IMR-90 (cell line): ENCODE data around the gene NPAS1. TPM values are rescaled to one million over a fixed set of nuclear protein-coding genes. Genes with fewer than 3 reads are reported as not detected.

Source experiments
- ATAC-seq: fragments of 200-7000 bp; cut with Tn5 transposase; 2 replicates; pipeline ENCODE4 v1.9.1; 2020; ENCODE audit warnings: low read depth, mild to moderate bottlenecking, moderate library complexity
- BruUV-seq: library from RNA; stranded (reverse); fragments of 400-500 nt; replicated peaks from 2 replicates; lab custom pipeline; 2021; lab: Mats Ljungman, UMichigan
- CTCF ChIA-PET: fragments of 300-600 bp; formaldehyde crosslinking; extraction: SDS; loops from one replicate; lab custom pipeline; 2021; ENCODE audit warnings: antibody characterized with exemption; lab: Yijun Ruan, JAX
- POLR2A ChIA-PET: fragments of 300-600 bp; sonication (Branson Sonifier 250); formaldehyde crosslinking; loops from one replicate; lab custom pipeline; 2022; ENCODE audit warnings: antibody characterized with exemption; ENCODE audit not compliant: unreplicated experiment; lab: Charles Lee
- DNase-seq: peaks from one replicate; pipeline ENCODE4 v3.0.0; 2013
- H2AFZ ChIP-seq: replicated peaks from 2 replicates; pipeline ENCODE3; 2013; ENCODE audit warnings: low read length, mild to moderate bottlenecking; ENCODE audit not compliant: poor library complexity
- H2AK5ac ChIP-seq: 2 replicates; pipeline ENCODE4 v1.6.1; 2013; ENCODE audit warnings: low read depth, low read length, inconsistent platforms
- H2AK9ac ChIP-seq: replicated peaks from 2 replicates; pipeline ENCODE3; 2013; ENCODE audit warnings: mild to moderate bottlenecking, low read depth, low read length, moderate library complexity; ENCODE audit not compliant: poor library complexity
- H2BK120ac ChIP-seq: 2 replicates; pipeline ENCODE4 v1.6.1; 2013; ENCODE audit warnings: low read depth, low read length, inconsistent platforms
- H2BK15ac ChIP-seq: 3 replicates; pipeline ENCODE4 v1.6.1; 2013; ENCODE audit warnings: low read depth, low read length, inconsistent platforms
- H2BK20ac ChIP-seq: 2 replicates; pipeline ENCODE4 v1.6.1; 2013; ENCODE audit warnings: low read depth, mild to moderate bottlenecking, inconsistent platforms, low read length, moderate library complexity
- H2BK5ac ChIP-seq: 2 replicates; pipeline ENCODE4 v1.6.1; 2013; ENCODE audit warnings: mild to moderate bottlenecking, low read depth, low read length, inconsistent platforms; ENCODE audit not compliant: poor library complexity, severe bottlenecking
- H3K14ac ChIP-seq: replicated peaks from 2 replicates; pipeline ENCODE4 v1.6.1; 2013; ENCODE audit warnings: low read depth, low read length, inconsistent platforms
- H3K18ac ChIP-seq: 2 replicates; pipeline ENCODE4 v1.6.1; 2013; ENCODE audit warnings: low read depth, low read length, control low read depth
- H3K23ac ChIP-seq: 2 replicates; pipeline ENCODE4 v1.6.1; 2013; ENCODE audit warnings: low read depth, low read length, inconsistent platforms
- H3K27ac ChIP-seq: 2 replicates; pipeline ENCODE4 v1.5.1; 2013; ENCODE audit warnings: mild to moderate bottlenecking, control low read depth, low read length; ENCODE audit not compliant: insufficient read depth
- H3K27me3 ChIP-seq: 2 replicates; pipeline ENCODE4 v1.6.1; 2013; ENCODE audit warnings: low read length; ENCODE audit not compliant: control insufficient read depth, insufficient read depth
- H3K36me3 ChIP-seq: 2 replicates; pipeline ENCODE4 v1.6.1; 2013; ENCODE audit warnings: low read length, mixed read lengths; ENCODE audit not compliant: control insufficient read depth, insufficient read depth
- H3K4ac ChIP-seq: 2 replicates; pipeline ENCODE4 v1.6.1; 2013; ENCODE audit warnings: low read depth, low read length, inconsistent platforms
- H3K4me1 ChIP-seq: 2 replicates; pipeline ENCODE4 v1.6.1; 2013; ENCODE audit warnings: low read length, mixed read lengths; ENCODE audit not compliant: control insufficient read depth, insufficient read depth
- H3K4me2 ChIP-seq: 2 replicates; pipeline ENCODE4 v1.6.1; 2013; ENCODE audit warnings: low read depth, mild to moderate bottlenecking, control low read depth, low read length, moderate library complexity
- H3K4me3 ChIP-seq: 2 replicates; pipeline ENCODE4 v1.5.1; 2013; ENCODE audit warnings: low read depth, mild to moderate bottlenecking, control low read depth, low read length, moderate library complexity; ENCODE audit not compliant: insufficient read depth
- H3K56ac ChIP-seq: 2 replicates; pipeline ENCODE4 v1.6.1; 2013; ENCODE audit warnings: low read length, inconsistent platforms; ENCODE audit not compliant: insufficient read depth; ENCODE audit errors: extremely low read depth
- H3K79me1 ChIP-seq, 2 experiments: 2 replicates each; pipeline ENCODE4 v1.6.1; 2013; ENCODE audit warnings: low read length in 2 of 2, inconsistent platforms in 1 of 2, low read depth in 1 of 2
- H3K9ac ChIP-seq: 2 replicates; pipeline ENCODE4 v1.6.1; 2013; ENCODE audit warnings: low read depth, low read length, control low read depth
- H3K9me1 ChIP-seq: 2 replicates; pipeline ENCODE4 v1.6.1; 2013; ENCODE audit warnings: low read length, inconsistent platforms; ENCODE audit not compliant: insufficient read depth
- H3K9me3 ChIP-seq: 2 replicates; pipeline ENCODE4 v1.6.1; 2013; ENCODE audit warnings: low read length; ENCODE audit not compliant: control insufficient read depth, insufficient read depth
- H4K20me1 ChIP-seq: 2 replicates; pipeline ENCODE4 v1.6.1; 2013; ENCODE audit warnings: low read length, inconsistent platforms; ENCODE audit not compliant: insufficient read depth
- H4K5ac ChIP-seq: 2 replicates; pipeline ENCODE4 v1.6.1; 2013; ENCODE audit warnings: mild to moderate bottlenecking, low read depth, low read length, control low read depth
- H4K8ac ChIP-seq, 2 experiments: 2 replicates each; pipeline ENCODE4 v1.6.1; 2013; ENCODE audit warnings: low read depth in 2 of 2, low read length in 2 of 2, control low read depth in 1 of 2, inconsistent platforms in 1 of 2
- H4K91ac ChIP-seq: 2 replicates; pipeline ENCODE4 v1.6.1; 2013; ENCODE audit warnings: low read depth, low read length, inconsistent platforms; ENCODE audit not compliant: insufficient read depth
- BHLHE40 ChIP-seq: fragments of 150-350 bp; IDR thresholded peaks from 2 replicates; pipeline ENCODE4 v1.6.1; 2016; ENCODE audit warnings: mild to moderate bottlenecking, low read depth, low read length
- CEBPB ChIP-seq: IDR thresholded peaks from 2 replicates; pipeline ENCODE4 v1.6.1; 2012; ENCODE audit warnings: low read depth, low read length, improper control_type of control experiment
- CHD1 ChIP-seq: IDR thresholded peaks from 2 replicates; pipeline ENCODE4 v1.6.1; 2012; ENCODE audit warnings: low read depth, low read length, improper control_type of control experiment
- FOS ChIP-seq: fragments of 150-350 bp; IDR thresholded peaks from 2 replicates; pipeline ENCODE4 v1.6.1; 2016; ENCODE audit warnings: low read depth, low read length
- MAFK ChIP-seq: IDR thresholded peaks from 2 replicates; pipeline ENCODE4 v1.6.1; 2012; ENCODE audit warnings: low read depth, low read length, improper control_type of control experiment
- MAZ ChIP-seq: IDR thresholded peaks from 2 replicates; pipeline ENCODE4 v1.6.1; 2012; ENCODE audit warnings: low read depth, mild to moderate bottlenecking, low read length, improper control_type of control experiment, moderate library complexity, borderline replicate concordance
- MXI1 ChIP-seq: IDR thresholded peaks from 2 replicates; pipeline ENCODE4 v1.6.1; 2012; ENCODE audit warnings: low read depth, mild to moderate bottlenecking, low read length, moderate library complexity, borderline replicate concordance
- NFE2L2 ChIP-seq: fragments of 150-350 bp; IDR thresholded peaks from 2 replicates; pipeline ENCODE4 v1.6.1; 2016; ENCODE audit warnings: low read depth, mild to moderate bottlenecking, low read length
- POLR2A ChIP-seq: IDR thresholded peaks from 2 replicates; pipeline ENCODE4 v1.6.1; 2012; ENCODE audit warnings: mild to moderate bottlenecking, low read depth, low read length
- RAD21 ChIP-seq: IDR thresholded peaks from 2 replicates; pipeline ENCODE4 v1.6.1; 2012; ENCODE audit warnings: low read length, improper control_type of control experiment
- RCOR1 ChIP-seq: IDR thresholded peaks from 2 replicates; pipeline ENCODE4 v1.6.1; 2012; ENCODE audit warnings: mild to moderate bottlenecking, low read length, improper control_type of control experiment; ENCODE audit not compliant: insufficient replicate concordance
- RFX5 ChIP-seq: IDR thresholded peaks from 2 replicates; pipeline ENCODE4 v1.8.0; 2012; ENCODE audit warnings: low read depth, mild to moderate bottlenecking, low read length, moderate library complexity
- SMC3 ChIP-seq: fragments of 150-350 bp; IDR thresholded peaks from 2 replicates; pipeline ENCODE4 v1.6.1; 2016; ENCODE audit warnings: low read depth, mild to moderate bottlenecking, antibody characterized with exemption, low read length, moderate library complexity
- WGBS, 2 experiments: methylation state at CpG; one replicate each; pipeline versions ENCODE4 v1.1.5 to v1.1.7; 2013; ENCODE audit warnings: missing lambda C conversion rate in 2 of 2; ENCODE audit not compliant: insufficient read length in 1 of 2; ENCODE audit errors: extremely low coverage in 2 of 2; 5-methylcytosine and 5-hydroxymethylcytosine counted together
- dilution Hi-C: fragments of 300-500 bp; cut with HindIII; formaldehyde crosslinking; loops from one replicate; pipeline ENCODE4 v1.14.3; 2018; ENCODE audit warnings: low sequenced_read_pairs; ENCODE audit not compliant: unreplicated experiment
- in situ Hi-C: fragments of 300-500 bp; cut with MboI; formaldehyde crosslinking; loops from 3 replicates; pipeline ENCODE4 v1.14.3; 2019; ENCODE audit warnings: low sequenced_read_pairs, inconsistent platforms, mixed read lengths
- intact Hi-C: fragments of 100-400 bp; cut with micrococcal nuclease; formaldehyde crosslinking; loops from 2 replicates; pipeline ENCODE4 v1.10.0; 2022
- polyA plus RNA-seq, 3 experiments: library from polyadenylated mRNA; depleted of rRNA; stranded (reverse); fragments of >200 nt; gene quantifications; 2 replicates each; pipeline ENCODE4 v1.2.3, GENCODE V29; 2012; ENCODE audit warnings: low replicate concordance in 1 of 3
- total RNA-seq: library from RNA; depleted of rRNA; stranded (reverse); fragments of >200 nt; gene quantifications from 2 replicates; pipeline ENCODE4 v1.2.3, GENCODE V29; 2012
- TF ChIP-seq, protein P1 (sequence below): conservative IDR thresholded peaks from 2 replicates; pipeline ENCODE4 v1.5.1; 2012; ENCODE audit warnings: mild to moderate bottlenecking, low read depth, low read length, improper control_type of control experiment
- TF ChIP-seq, protein P2 (sequence below): fragments of 150-350 bp; IDR thresholded peaks from 2 replicates; pipeline ENCODE4 v1.6.1; 2016; ENCODE audit warnings: low read depth, mild to moderate bottlenecking, low read length, moderate library complexity, borderline replicate concordance
- TF ChIP-seq, protein P3 (sequence below): fragments of 150-350 bp; IDR thresholded peaks from 2 replicates; pipeline ENCODE4 v1.6.1; 2017; ENCODE audit warnings: mild to moderate bottlenecking, antibody characterized with exemption, low read length, low read depth

The NPAS1 gene
- total and polyA plus RNA-seq, 2 of the 4 experiments (the other 2 are of a cell fraction), result 0.36 to 5.7 TPM

DNA sequence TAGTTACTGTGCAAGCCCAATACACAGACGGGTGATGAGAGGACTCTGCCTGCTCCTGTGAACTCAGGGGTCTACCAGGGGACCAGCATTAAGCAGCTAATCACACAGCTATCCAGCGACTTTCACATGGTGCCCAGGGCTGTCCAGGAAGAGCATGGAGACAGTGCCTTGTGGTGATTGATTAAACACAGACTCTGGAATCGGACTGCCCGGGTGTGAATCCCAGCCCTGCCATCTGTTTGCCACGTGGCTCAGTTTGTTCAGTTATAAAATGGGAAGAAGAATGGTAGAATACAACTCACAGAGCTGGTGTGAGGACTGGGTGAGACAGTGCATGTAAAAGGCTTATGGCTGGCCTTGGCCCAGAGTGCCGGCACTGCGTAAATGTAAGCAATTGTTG lies 42.1 kb upstream of the NPAS1 start:
- Histone ChIP-seq H4K8ac (peak overlapping the region; percentile 10 to 82; a peak in 3 of 4 replicates), H4K20me1 (peaks cover 26% of the 10 kb centered on the region), H3K4me1 (peaks cover 33% of the 10 kb centered on the region), H3K4me3 (no peak overlapping the region), H3K56ac (peak overlapping the region; percentile 18; the same call in 1 of the 2 replicates), H4K5ac (peak overlapping the region; percentile 2; the same call in 1 of the 2 replicates), H3K36me3 (no peaks in the 10 kb centered on the region), H3K27me3 (no peaks in the 10 kb centered on the region), H3K9ac (no peak overlapping the region), H3K14ac (peak overlapping the region; percentile 62), H3K23ac (peak overlapping the region; percentile 90; the same call in 1 of the 2 replicates), H3K27ac (peak overlapping the region; percentile 29; the same call in 1 of the 2 replicates), H3K9me1 (peaks cover 45% of the 10 kb centered on the region), H3K4ac (peak overlapping the region; percentile 89), H2BK5ac (peak overlapping the region; percentile 87), H2AK5ac (peak overlapping the region; percentile 96), H3K4me2 (no peak overlapping the region), H2BK20ac (peak overlapping the region; percentile 90), H3K18ac (0 out of 2 replicates have a peak overlapping the region, but pooled peaks have one; percentile 61), H2BK15ac (peak overlapping the region; percentile 60; the same call in 2 of the 3 replicates), H2AK9ac (peak overlapping the region; percentile 86), H3K9me3 (no peaks in the 10 kb centered on the region), H4K91ac (peak overlapping the region; percentile 84), H3K79me1 (peaks cover 40 to 77% of the 10 kb centered on the region in 2 experiments), H2BK120ac (peak overlapping the region; percentile 87), H2AFZ (no peak overlapping the region)
- dilution Hi-C loops (no loop called here), in situ Hi-C loops (no loop called here), intact Hi-C loops (loop anchor here (2.0 to 5.0 kb wide), 3 partner anchors 41 to 121 kb away; no protein-coding TSS in a partner anchor)
- CTCF ChIA-PET, result no interaction called here
- POLR2A ChIA-PET, result no interaction called here
- TF ChIP-seq SMC3, result no peak
- TF ChIP-seq, protein P1, sequence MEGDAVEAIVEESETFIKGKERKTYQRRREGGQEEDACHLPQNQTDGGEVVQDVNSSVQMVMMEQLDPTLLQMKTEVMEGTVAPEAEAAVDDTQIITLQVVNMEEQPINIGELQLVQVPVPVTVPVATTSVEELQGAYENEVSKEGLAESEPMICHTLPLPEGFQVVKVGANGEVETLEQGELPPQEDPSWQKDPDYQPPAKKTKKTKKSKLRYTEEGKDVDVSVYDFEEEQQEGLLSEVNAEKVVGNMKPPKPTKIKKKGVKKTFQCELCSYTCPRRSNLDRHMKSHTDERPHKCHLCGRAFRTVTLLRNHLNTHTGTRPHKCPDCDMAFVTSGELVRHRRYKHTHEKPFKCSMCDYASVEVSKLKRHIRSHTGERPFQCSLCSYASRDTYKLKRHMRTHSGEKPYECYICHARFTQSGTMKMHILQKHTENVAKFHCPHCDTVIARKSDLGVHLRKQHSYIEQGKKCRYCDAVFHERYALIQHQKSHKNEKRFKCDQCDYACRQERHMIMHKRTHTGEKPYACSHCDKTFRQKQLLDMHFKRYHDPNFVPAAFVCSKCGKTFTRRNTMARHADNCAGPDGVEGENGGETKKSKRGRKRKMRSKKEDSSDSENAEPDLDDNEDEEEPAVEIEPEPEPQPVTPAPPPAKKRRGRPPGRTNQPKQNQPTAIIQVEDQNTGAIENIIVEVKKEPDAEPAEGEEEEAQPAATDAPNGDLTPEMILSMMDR, result no peak
- no peak for TF ChIP-seq CHD1
- no peak for TF ChIP-seq NFE2L2
- TF ChIP-seq MAZ, result no peak
- no peak for TF ChIP-seq FOS
- TF ChIP-seq, protein P2, sequence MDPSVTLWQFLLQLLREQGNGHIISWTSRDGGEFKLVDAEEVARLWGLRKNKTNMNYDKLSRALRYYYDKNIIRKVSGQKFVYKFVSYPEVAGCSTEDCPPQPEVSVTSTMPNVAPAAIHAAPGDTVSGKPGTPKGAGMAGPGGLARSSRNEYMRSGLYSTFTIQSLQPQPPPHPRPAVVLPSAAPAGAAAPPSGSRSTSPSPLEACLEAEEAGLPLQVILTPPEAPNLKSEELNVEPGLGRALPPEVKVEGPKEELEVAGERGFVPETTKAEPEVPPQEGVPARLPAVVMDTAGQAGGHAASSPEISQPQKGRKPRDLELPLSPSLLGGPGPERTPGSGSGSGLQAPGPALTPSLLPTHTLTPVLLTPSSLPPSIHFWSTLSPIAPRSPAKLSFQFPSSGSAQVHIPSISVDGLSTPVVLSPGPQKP, result no peak
- TF ChIP-seq RAD21, result no peak
- no peak for TF ChIP-seq MXI1
- TF ChIP-seq POLR2A, result no peak
- TF ChIP-seq, protein P3, sequence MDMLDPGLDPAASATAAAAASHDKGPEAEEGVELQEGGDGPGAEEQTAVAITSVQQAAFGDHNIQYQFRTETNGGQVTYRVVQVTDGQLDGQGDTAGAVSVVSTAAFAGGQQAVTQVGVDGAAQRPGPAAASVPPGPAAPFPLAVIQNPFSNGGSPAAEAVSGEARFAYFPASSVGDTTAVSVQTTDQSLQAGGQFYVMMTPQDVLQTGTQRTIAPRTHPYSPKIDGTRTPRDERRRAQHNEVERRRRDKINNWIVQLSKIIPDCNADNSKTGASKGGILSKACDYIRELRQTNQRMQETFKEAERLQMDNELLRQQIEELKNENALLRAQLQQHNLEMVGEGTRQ, result no peak
- TF ChIP-seq BHLHE40, result no peak
- no peak for TF ChIP-seq CEBPB
- TF ChIP-seq RFX5, result no peak
- TF ChIP-seq MAFK, result no peak
- no peak for TF ChIP-seq RCOR1
- ATAC-seq, result no peak
- WGBS, 2 experiments, result 62% methylated on average over 5 of the region's 7 CpGs; no CpG with 5 or more reads in 1 of the 2 experiments
- no TSS peak for BruUV-seq
- DNase-seq, result no peak
